Smooth muscle cell (in vitro differentiated cells): ENCODE data around the gene RALGPS1. TPM values are rescaled to one million over a fixed set of nuclear protein-coding genes. Genes with fewer than 3 reads are reported as not detected.

Experiments used
- DNase-seq: peaks from one replicate; lab custom pipeline; 2025; ENCODE audit not compliant: unreplicated experiment; lab: John Stamatoyannopoulos, UW
- H2AFZ ChIP-seq: fragments of 200-600 bp; sonication (generic); 2 replicates; pipeline ENCODE4 v1.6.0; 2016; ENCODE audit warnings: antibody characterized with exemption, low read depth, mild to moderate bottlenecking
- H3F3A ChIP-seq: fragments of 200-600 bp; sonication (generic); 2 replicates; pipeline ENCODE4 v1.6.0; 2017; ENCODE audit warnings: antibody characterized with exemption, low read depth
- H3K27ac ChIP-seq: fragments of 200-600 bp; sonication (generic); 2 replicates; pipeline ENCODE4 v1.5.1; 2016; ENCODE audit warnings: low read depth, mild to moderate bottlenecking
- H3K27me3 ChIP-seq: fragments of 200-600 bp; sonication (generic); 2 replicates; pipeline ENCODE4 v1.6.1; 2016; ENCODE audit warnings: low read depth, mild to moderate bottlenecking
- H3K36me3 ChIP-seq: fragments of 200-600 bp; sonication (generic); 2 replicates; pipeline ENCODE4 v1.5.1; 2016; ENCODE audit warnings: low read depth
- H3K4me1 ChIP-seq: fragments of 200-600 bp; sonication (generic); 2 replicates; pipeline ENCODE4 v1.5.1; 2016; ENCODE audit warnings: low read depth
- H3K4me2 ChIP-seq: fragments of 200-600 bp; sonication (generic); 2 replicates; pipeline ENCODE4 v1.6.0; 2016; ENCODE audit warnings: mild to moderate bottlenecking
- H3K4me3 ChIP-seq: fragments of 200-600 bp; sonication (generic); 2 replicates; pipeline ENCODE4 v1.5.1; 2016; ENCODE audit warnings: mild to moderate bottlenecking
- H3K79me2 ChIP-seq: fragments of 200-600 bp; sonication (generic); 2 replicates; pipeline ENCODE4 v1.6.0; 2016; ENCODE audit warnings: low read depth, mild to moderate bottlenecking
- H3K9ac ChIP-seq: fragments of 200-600 bp; sonication (generic); 2 replicates; pipeline ENCODE4 v1.6.0; 2016; ENCODE audit warnings: low read depth
- H3K9me3 ChIP-seq: fragments of 200-600 bp; sonication (generic); replicated peaks from 2 replicates; pipeline ENCODE4 v1.5.1; 2016; ENCODE audit warnings: low read depth
- H4K20me1 ChIP-seq: fragments of 200-600 bp; sonication (generic); 2 replicates; pipeline ENCODE4 v1.6.0; 2016; ENCODE audit warnings: low read depth
- WGBS: methylation state at CpG from one replicate; pipeline ENCODE4 v1.1.7; 2016; ENCODE audit warnings: low lambda C conversion rate; 5-methylcytosine and 5-hydroxymethylcytosine counted together
- polyA plus RNA-seq: library from polyadenylated mRNA; unstranded; fragments of >200 nt; fragmentation: Nextera tagmentation; extraction: Ambion mirVana; gene quantifications from 2 replicates; pipeline ENCODE4 v1.2.1, GENCODE V29; 2016
- total RNA-seq: library from RNA; depleted of rRNA; stranded (reverse); fragments of >200 nt; gene quantifications from 2 replicates; pipeline ENCODE4 v1.2.3, GENCODE V29; 2014
- TF ChIP-seq, protein P1 (sequence below): fragments of 200-600 bp; sonication (generic); IDR thresholded peaks from 2 replicates; pipeline ENCODE4 v1.5.1; 2017; ENCODE audit warnings: borderline replicate concordance, mild to moderate bottlenecking, antibody characterized with exemption; ENCODE audit not compliant: insufficient read depth, poor library complexity, severe bottlenecking

Gene RALGPS1
- total and polyA plus RNA-seq, 2 experiments from 2014 or later, result 2.1 to 4.0 TPM

DNA sequence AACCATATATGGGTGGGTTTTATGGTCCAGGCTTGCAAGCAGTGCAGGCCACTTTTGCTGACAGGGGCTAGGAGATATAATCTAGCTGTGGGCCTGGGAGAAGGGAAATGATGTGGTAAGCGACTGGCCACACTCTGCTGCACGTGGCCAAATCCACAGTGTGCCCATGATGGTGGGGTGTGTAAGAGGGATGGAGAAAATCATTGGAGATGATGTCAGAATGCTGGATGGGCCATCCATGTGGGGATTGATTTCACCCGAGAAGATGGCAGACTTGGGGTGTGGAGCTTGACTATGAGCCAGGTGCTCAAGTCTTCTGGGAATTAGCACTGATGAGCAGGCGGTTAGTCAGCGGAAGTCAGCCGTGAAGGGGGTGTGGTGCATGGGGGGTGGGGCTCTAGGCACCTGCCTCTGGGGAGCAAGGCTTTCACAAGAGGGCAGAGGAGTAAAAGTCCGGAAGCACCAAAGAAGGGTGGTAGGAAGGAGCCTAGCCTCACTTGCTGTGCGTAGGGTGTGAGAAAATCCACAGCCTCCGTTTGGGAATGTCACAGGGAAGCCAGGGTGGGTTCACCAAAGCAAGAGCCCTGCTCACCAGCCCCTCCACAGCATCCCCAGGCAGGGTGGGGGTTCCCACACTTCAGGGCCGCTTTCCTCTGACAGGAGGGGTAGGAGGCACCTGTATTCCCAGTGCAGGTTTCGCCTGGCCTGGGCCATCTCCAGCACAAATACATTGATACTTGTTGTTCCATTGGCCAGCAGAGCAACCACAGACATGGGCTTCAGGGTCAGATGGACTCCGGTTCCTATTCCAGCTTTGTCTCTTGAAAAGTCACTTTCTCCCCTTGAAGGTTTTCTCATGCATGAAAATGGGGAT lies 252.3 kb downstream of the RALGPS1 start:
- TF ChIP-seq, protein P1, sequence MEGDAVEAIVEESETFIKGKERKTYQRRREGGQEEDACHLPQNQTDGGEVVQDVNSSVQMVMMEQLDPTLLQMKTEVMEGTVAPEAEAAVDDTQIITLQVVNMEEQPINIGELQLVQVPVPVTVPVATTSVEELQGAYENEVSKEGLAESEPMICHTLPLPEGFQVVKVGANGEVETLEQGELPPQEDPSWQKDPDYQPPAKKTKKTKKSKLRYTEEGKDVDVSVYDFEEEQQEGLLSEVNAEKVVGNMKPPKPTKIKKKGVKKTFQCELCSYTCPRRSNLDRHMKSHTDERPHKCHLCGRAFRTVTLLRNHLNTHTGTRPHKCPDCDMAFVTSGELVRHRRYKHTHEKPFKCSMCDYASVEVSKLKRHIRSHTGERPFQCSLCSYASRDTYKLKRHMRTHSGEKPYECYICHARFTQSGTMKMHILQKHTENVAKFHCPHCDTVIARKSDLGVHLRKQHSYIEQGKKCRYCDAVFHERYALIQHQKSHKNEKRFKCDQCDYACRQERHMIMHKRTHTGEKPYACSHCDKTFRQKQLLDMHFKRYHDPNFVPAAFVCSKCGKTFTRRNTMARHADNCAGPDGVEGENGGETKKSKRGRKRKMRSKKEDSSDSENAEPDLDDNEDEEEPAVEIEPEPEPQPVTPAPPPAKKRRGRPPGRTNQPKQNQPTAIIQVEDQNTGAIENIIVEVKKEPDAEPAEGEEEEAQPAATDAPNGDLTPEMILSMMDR, result no peak
- no peak overlapping the region for H3K4me2 ChIP-seq
- H3K79me2 ChIP-seq, result no peaks in the 10 kb centered on the region
- H3K4me1 ChIP-seq, result peaks cover 10% of the 10 kb centered on the region
- peaks cover 3% of the 10 kb centered on the region for H3F3A ChIP-seq
- 86% methylated on average over 12 of the region's 12 CpGs for whole genome bisulfite sequencing
- no peaks in the 10 kb centered on the region for H3K27me3 ChIP-seq
- no peak overlapping the region for H3K9ac ChIP-seq
- no peaks in the 10 kb centered on the region for H3K9me3 ChIP-seq
- H3K4me3 ChIP-seq, result no peak overlapping the region
- H3K27ac ChIP-seq, result no peak overlapping the region
- no peaks in the 10 kb centered on the region for H4K20me1 ChIP-seq
- H3K36me3 ChIP-seq, result no peaks in the 10 kb centered on the region
- H2AFZ ChIP-seq, result no peak overlapping the region
- no peak for DNase-seq

DNA sequence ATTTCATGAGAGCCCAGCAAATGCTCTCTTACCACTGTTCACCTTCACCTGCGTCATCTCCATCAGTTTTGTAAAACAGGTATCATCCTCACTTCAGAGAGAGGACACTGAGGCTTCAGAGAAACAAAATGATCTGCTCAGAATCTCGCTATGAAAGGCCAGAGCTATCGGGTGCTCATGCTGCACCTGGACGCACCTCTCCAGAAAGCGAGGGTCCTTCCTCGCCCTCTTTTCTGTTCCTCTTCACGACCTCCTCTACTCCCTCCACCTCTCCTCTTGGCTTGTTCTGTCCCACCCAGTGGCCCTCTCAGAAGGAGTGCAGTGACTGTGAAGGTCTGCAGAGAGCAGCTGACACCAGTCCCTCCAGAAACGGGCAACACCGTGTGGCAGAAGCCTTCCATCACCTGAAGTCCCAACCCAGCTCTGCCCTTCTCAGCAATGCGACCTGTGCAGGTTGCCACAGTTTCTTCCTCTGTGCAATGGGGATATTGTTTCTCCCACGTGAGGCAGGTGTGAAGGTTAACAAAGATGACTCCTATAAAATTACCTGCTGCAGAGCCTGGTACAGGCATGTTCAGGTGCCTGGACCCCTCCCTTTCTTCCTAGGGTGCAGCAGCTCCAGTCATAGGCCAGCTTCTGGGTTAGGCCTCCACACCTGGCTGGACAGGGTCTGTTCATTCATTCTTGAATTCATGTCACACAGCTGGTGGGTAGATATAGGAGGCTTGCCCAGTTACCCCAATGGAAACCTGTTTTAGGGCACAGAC lies 253.2 kb downstream of the RALGPS1 start:
- Histone ChIP-seq H3K27ac (no peak overlapping the region), H3K27me3 (no peaks in the 10 kb centered on the region), H3K4me3 (no peak overlapping the region), H3K36me3 (no peaks in the 10 kb centered on the region), H3K4me1 (peaks cover 10% of the 10 kb centered on the region), H3F3A (peaks cover 3% of the 10 kb centered on the region), H3K9me3 (no peaks in the 10 kb centered on the region), H4K20me1 (no peaks in the 10 kb centered on the region), H3K9ac (no peak overlapping the region), H3K79me2 (no peaks in the 10 kb centered on the region), H3K4me2 (no peak overlapping the region), H2AFZ (no peak overlapping the region)
- DNase-seq, result no peak
- TF ChIP-seq, protein P1, result no peak
- WGBS, result 94% methylated on average over 11 of the region's 11 CpGs

DNA sequence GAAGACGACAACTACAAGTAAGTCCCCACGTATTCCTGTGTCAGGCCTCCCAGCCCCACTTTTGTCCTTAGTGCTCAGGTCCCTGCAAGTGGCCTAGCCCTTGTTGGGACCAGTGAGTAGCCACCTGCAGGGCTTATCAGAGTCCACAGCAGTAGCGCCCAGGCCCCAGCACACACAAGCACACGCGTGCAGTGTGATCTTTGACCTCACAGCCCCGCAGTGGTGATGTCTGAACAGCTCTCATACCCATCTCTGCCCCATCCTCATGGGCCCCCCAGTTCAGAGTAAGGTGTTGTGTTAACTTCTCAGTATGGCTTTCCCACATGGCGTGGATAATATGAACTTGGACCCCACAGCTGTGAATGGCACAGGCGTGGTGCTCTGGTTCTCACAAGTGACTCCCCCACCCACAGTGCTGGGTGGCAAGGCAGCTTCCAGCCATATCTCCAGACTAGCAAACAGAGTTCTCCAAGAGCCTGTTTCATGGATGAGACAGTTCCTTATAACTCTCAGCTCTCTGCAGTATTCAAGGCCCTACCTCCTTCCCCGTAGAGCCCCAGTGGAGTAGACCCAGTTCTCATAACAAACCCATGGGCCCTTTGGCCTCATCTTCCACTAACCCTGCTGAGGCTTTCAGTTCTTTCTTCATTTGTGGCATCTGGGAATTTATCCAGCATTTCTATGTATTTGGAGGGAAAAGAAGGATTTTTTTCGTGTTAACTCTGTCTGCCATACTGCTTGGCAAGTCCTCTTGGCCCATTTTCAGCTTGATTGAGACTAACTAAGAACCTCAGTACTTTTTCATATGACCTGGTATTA lies 254.4 kb downstream of the RALGPS1 start:
- no peak overlapping the region for H3K4me3 ChIP-seq
- no peaks in the 10 kb centered on the region for H3F3A ChIP-seq
- no peaks in the 10 kb centered on the region for H4K20me1 ChIP-seq
- H3K4me2 ChIP-seq, result no peak overlapping the region
- H3K79me2 ChIP-seq, result no peaks in the 10 kb centered on the region
- no peak overlapping the region for H3K9ac ChIP-seq
- H3K27me3 ChIP-seq, result no peaks in the 10 kb centered on the region
- no peaks in the 10 kb centered on the region for H3K9me3 ChIP-seq
- WGBS, result 97% methylated on average over 10 of the region's 10 CpGs
- DNase-seq, result no peak
- TF ChIP-seq, protein P1, result no peak
- H2AFZ ChIP-seq, result no peak overlapping the region
- H3K36me3 ChIP-seq, result no peaks in the 10 kb centered on the region
- H3K4me1 ChIP-seq, result peaks cover 6% of the 10 kb centered on the region
- no peak overlapping the region for H3K27ac ChIP-seq
